Activated CD4-positive, alpha-beta T cell treated with anti-CD3 and anti-CD28 coated beads, Interleukin-2, Interleukin-6, amounts not matched to agents 100 ng/mL and 50 ng/mL, durations not matched to agents 16 hours and 8 hours (primary cell): ENCODE data around the gene IPPK.
"Not testable (repeated sequence)": the region's sequence is repeated elsewhere in the genome, so short reads cannot be mapped to it uniquely, and the experiment has no call there.

Source experiments
- DNase-seq: peaks from one replicate; pipeline ENCODE4 v3.0.0-alpha.2; 2020

IPPK gene

GRCh38 chr9:92612816-92613215, 57.1 kb downstream of the IPPK start:
- DNase-seq, result no peak

GRCh38 chr9:92612292-92612691, 57.6 kb downstream of the IPPK start:
- DNase-seq, result no peak

- DNase-seq, result no peak
These were observed 58.2 kb downstream of the IPPK start for GRCh38 chr9:92611621-92612285.

- no peak for DNase-seq
These were observed 59.2 kb downstream of the IPPK start for GRCh38 chr9:92610470-92611420.

- DNase-seq, result no peak
These were observed 61.0 kb downstream of the IPPK start for GRCh38 chr9:92608909-92609445.

GRCh38 chr9:92608241-92608908, 61.6 kb downstream of the IPPK start:
- DNase-seq, result no peak

GRCh38 chr9:92607773-92608172, 62.2 kb downstream of the IPPK start:
- DNase-seq, result no peak

- DNase-seq, result no peak
These were observed 62.8 kb downstream of the IPPK start for GRCh38 chr9:92607088-92607487.

GRCh38 chr9:92605224-92605623, 64.7 kb downstream of the IPPK start:
- DNase-seq, result no peak

- no peak for DNase-seq
These were observed 65.9 kb downstream of the IPPK start for GRCh38 chr9:92603990-92604389.

- no peak for DNase-seq
These were observed 66.8 kb downstream of the IPPK start for GRCh38 chr9:92603100-92603499.

- no peak for DNase-seq
These were observed 67.5 kb downstream of the IPPK start for GRCh38 chr9:92602413-92602812.

GRCh38 chr9:92601451-92601850, 68.5 kb downstream of the IPPK start:
- DNase-seq, result no peak

GRCh38 chr9:92600462-92601261, 69.3 kb downstream of the IPPK start:
- no peak for DNase-seq

- DNase-seq, result no peak
These were observed 69.9 kb downstream of the IPPK start for GRCh38 chr9:92599938-92600461.

GRCh38 chr9:92598382-92598781, 71.5 kb downstream of the IPPK start:
- DNase-seq, result no peak

GRCh38 chr9:92595930-92596329, 74.0 kb downstream of the IPPK start:
- DNase-seq, result no peak

GRCh38 chr9:92595075-92595474, 74.9 kb downstream of the IPPK start:
- not testable (repeated sequence) for DNase-seq

GRCh38 chr9:92592946-92593861, 76.7 kb downstream of the IPPK start:
- no peak for DNase-seq

GRCh38 chr9:92592537-92592936, 77.4 kb downstream of the IPPK start:
- DNase-seq, result no peak

- no peak for DNase-seq
These were observed 79.6 kb downstream of the IPPK start for GRCh38 chr9:92590377-92590776.
